Mesendoderm (in vitro differentiated cells): Measurements from ENCODE around the gene RNF11.

Source experiments
- DNase-seq: peaks from one replicate; pipeline ENCODE4 v3.0.0; 2013
- H2AK5ac ChIP-seq: 2 replicates; pipeline ENCODE4 v1.6.1; 2013; ENCODE audit warnings: low read length, inconsistent platforms
- H2BK120ac ChIP-seq: 2 replicates; pipeline ENCODE4 v1.6.1; 2013; ENCODE audit warnings: low read depth, mild to moderate bottlenecking, low read length, moderate library complexity, mixed read lengths
- H2BK15ac ChIP-seq: replicated peaks from 2 replicates; pipeline ENCODE4 v1.6.1; 2013; ENCODE audit warnings: low read depth, mild to moderate bottlenecking, moderate library complexity
- H2BK5ac ChIP-seq: 2 replicates; pipeline ENCODE4 v1.6.1; 2013; ENCODE audit warnings: low read length, inconsistent platforms
- H3K18ac ChIP-seq: 2 replicates; pipeline ENCODE4 v1.6.1; 2013; ENCODE audit warnings: mild to moderate bottlenecking, low read length, mixed read lengths
- H3K23ac ChIP-seq: one replicate; pipeline ENCODE4 v1.6.1; 2013; ENCODE audit warnings: low read length
- H3K27ac ChIP-seq: 2 replicates; pipeline ENCODE4 v1.5.1; 2013; ENCODE audit warnings: low read depth, mild to moderate bottlenecking, inconsistent platforms, low read length, moderate library complexity
- H3K27me3 ChIP-seq: 2 replicates; pipeline ENCODE4 v1.6.1; 2013; ENCODE audit warnings: low read length, control low read depth, mild to moderate bottlenecking, inconsistent platforms; ENCODE audit not compliant: insufficient read depth, poor library complexity
- H3K36me3 ChIP-seq: 2 replicates; pipeline ENCODE4 v1.6.1; 2013; ENCODE audit warnings: low read length, inconsistent platforms; ENCODE audit not compliant: control insufficient read depth, insufficient read depth
- H3K4ac ChIP-seq: one replicate; pipeline ENCODE4 v1.6.1; 2013; ENCODE audit warnings: low read depth, mild to moderate bottlenecking, low read length, moderate library complexity
- H3K4me1 ChIP-seq: 2 replicates; pipeline ENCODE4 v1.6.1; 2013; ENCODE audit warnings: low read depth, low read length, inconsistent platforms; ENCODE audit not compliant: control insufficient read depth
- H3K4me2 ChIP-seq: 2 replicates; pipeline ENCODE4 v1.6.1; 2013; ENCODE audit warnings: low read length
- H3K4me3 ChIP-seq: 2 replicates; pipeline ENCODE4 v1.5.1; 2013; ENCODE audit warnings: mild to moderate bottlenecking, low read length
- H3K56ac ChIP-seq: one replicate; pipeline ENCODE4 v1.6.1; 2013; ENCODE audit warnings: low read length
- H3K79me1 ChIP-seq: 2 replicates; pipeline ENCODE4 v1.6.1; 2013; ENCODE audit warnings: low read length, inconsistent platforms
- H3K79me2 ChIP-seq: 2 replicates; pipeline ENCODE4 v1.6.1; 2013; ENCODE audit warnings: mild to moderate bottlenecking, low read length; ENCODE audit not compliant: control insufficient read depth, insufficient read depth
- H3K9ac ChIP-seq: 2 replicates; pipeline ENCODE4 v1.6.1; 2013; ENCODE audit warnings: low read length, inconsistent platforms
- H4K5ac ChIP-seq: one replicate; pipeline ENCODE4 v1.6.1; 2013; ENCODE audit warnings: low read length
- H4K8ac ChIP-seq: one replicate; pipeline ENCODE4 v1.6.1; 2013; ENCODE audit warnings: low read depth, mild to moderate bottlenecking, control low read depth, low read length, moderate library complexity
- WGBS: extraction: QIAGEN DNeasy Blood & Tissue Kit; methylation state at CpG from one replicate; pipeline ENCODE4 v1.1.7; 2013; ENCODE audit warnings: low lambda C conversion rate, missing lambda C conversion rate; ENCODE audit not compliant: insufficient coverage; ENCODE audit errors: extremely low coverage; 5-methylcytosine and 5-hydroxymethylcytosine counted together

RNF11 gene

GRCh38 chr1:51252366-51252765 is 16.3 kb downstream of the RNF11 start:
- H3K4me1 ChIP-seq, result no peaks in the 10 kb centered on the region
- no peak overlapping the region for H3K23ac ChIP-seq
- peaks cover 13% of the 10 kb centered on the region for H3K79me1 ChIP-seq
- no peak overlapping the region for H3K4me3 ChIP-seq
- H2BK15ac ChIP-seq, result no peak overlapping the region
- no peak overlapping the region for H3K27ac ChIP-seq
- H2AK5ac ChIP-seq, result no peak overlapping the region
- no CpG with 5 or more reads among the region's 6 CpGs for WGBS
- peaks cover 37% of the 10 kb centered on the region for H3K79me2 ChIP-seq
- H4K5ac ChIP-seq, result no peak overlapping the region
- no peaks in the 10 kb centered on the region for H3K27me3 ChIP-seq
- no peak overlapping the region for H3K56ac ChIP-seq
- no peaks in the 10 kb centered on the region for H3K36me3 ChIP-seq
- H3K18ac ChIP-seq, result no peak overlapping the region
- H3K9ac ChIP-seq, result no peak overlapping the region
- no peak overlapping the region for H2BK5ac ChIP-seq
- DNase-seq, result no peak
- H2BK120ac ChIP-seq, result no peak overlapping the region
- no peak overlapping the region for H3K4ac ChIP-seq
- H3K4me2 ChIP-seq, result no peak overlapping the region
- H4K8ac ChIP-seq, result no peak overlapping the region

- no peak overlapping the region for H4K8ac ChIP-seq
- no peak overlapping the region for H3K56ac ChIP-seq
- no peak overlapping the region for H2AK5ac ChIP-seq
- no peak overlapping the region for H3K9ac ChIP-seq
- no peak overlapping the region for H3K23ac ChIP-seq
- H3K4me3 ChIP-seq, result no peak overlapping the region
- no peak overlapping the region for H3K27ac ChIP-seq
- no peaks in the 10 kb centered on the region for H3K27me3 ChIP-seq
- no peaks in the 10 kb centered on the region for H3K36me3 ChIP-seq
- H2BK15ac ChIP-seq, result no peak overlapping the region
- no peak overlapping the region for H4K5ac ChIP-seq
- H3K4ac ChIP-seq, result no peak overlapping the region
- H3K4me1 ChIP-seq, result no peaks in the 10 kb centered on the region
- H3K79me1 ChIP-seq, result peaks cover 10% of the 10 kb centered on the region
- H3K4me2 ChIP-seq, result no peak overlapping the region
- H3K18ac ChIP-seq, result no peak overlapping the region
- H2BK120ac ChIP-seq, result no peak overlapping the region
- H3K79me2 ChIP-seq, result peaks cover 34% of the 10 kb centered on the region
- no peak for DNase-seq
- no peak overlapping the region for H2BK5ac ChIP-seq
- no CpG with 5 or more reads among the region's 5 CpGs for WGBS
These were observed 17.6 kb downstream of the RNF11 start for GRCh38 chr1:51253691-51254090.

- no peak for DNase-seq
- no peak overlapping the region for H3K18ac ChIP-seq
- no peak overlapping the region for H3K4me3 ChIP-seq
- no peak overlapping the region for H3K9ac ChIP-seq
- H2BK5ac ChIP-seq, result no peak overlapping the region
- no peak overlapping the region for H3K4me2 ChIP-seq
- H3K4me1 ChIP-seq, result no peaks in the 10 kb centered on the region
- no peak overlapping the region for H3K4ac ChIP-seq
- H4K5ac ChIP-seq, result no peak overlapping the region
- no peak overlapping the region for H3K23ac ChIP-seq
- H2BK15ac ChIP-seq, result no peak overlapping the region
- H3K27ac ChIP-seq, result no peak overlapping the region
- H3K27me3 ChIP-seq, result no peaks in the 10 kb centered on the region
- WGBS, result no CpG with 5 or more reads among the region's 3 CpGs
- no peaks in the 10 kb centered on the region for H3K36me3 ChIP-seq
- H3K56ac ChIP-seq, result no peak overlapping the region
- no peak overlapping the region for H2AK5ac ChIP-seq
- H4K8ac ChIP-seq, result no peak overlapping the region
- H2BK120ac ChIP-seq, result no peak overlapping the region
- H3K79me1 ChIP-seq, result peaks cover 8% of the 10 kb centered on the region
- H3K79me2 ChIP-seq, result peaks cover 28% of the 10 kb centered on the region
These were observed 19.3 kb downstream of the RNF11 start for GRCh38 chr1:51255331-51255730.

- Histone ChIP-seq H3K79me1 (peaks cover 8% of the 10 kb centered on the region), H2BK15ac (no peak overlapping the region), H2BK120ac (no peak overlapping the region), H3K56ac (no peak overlapping the region), H3K9ac (no peak overlapping the region), H2AK5ac (no peak overlapping the region), H2BK5ac (no peak overlapping the region), H3K36me3 (no peaks in the 10 kb centered on the region), H4K5ac (no peak overlapping the region), H4K8ac (no peak overlapping the region), H3K4me3 (no peak overlapping the region), H3K4ac (no peak overlapping the region), H3K4me1 (no peaks in the 10 kb centered on the region), H3K18ac (no peak overlapping the region), H3K4me2 (no peak overlapping the region), H3K79me2 (peaks cover 15% of the 10 kb centered on the region), H3K27ac (no peak overlapping the region), H3K27me3 (no peaks in the 10 kb centered on the region), H3K23ac (no peak overlapping the region)
- no peak for DNase-seq
- WGBS, result no CpG with 5 or more reads among the region's 4 CpGs
These were observed 27.2 kb downstream of the RNF11 start for GRCh38 chr1:51263147-51263877.

- no peak overlapping the region for H3K4me2 ChIP-seq
- peak overlapping the region; percentile 29 for H3K23ac ChIP-seq
- peak; percentile 21 for DNase-seq
- no peak overlapping the region for H3K56ac ChIP-seq
- no peaks in the 10 kb centered on the region for H3K27me3 ChIP-seq
- peaks cover 13% of the 10 kb centered on the region for H3K79me2 ChIP-seq
- no peak overlapping the region for H3K27ac ChIP-seq
- H2BK15ac ChIP-seq, result no peak overlapping the region
- no peak overlapping the region for H3K9ac ChIP-seq
- no peak overlapping the region for H3K4ac ChIP-seq
- H2BK5ac ChIP-seq, result no peak overlapping the region
- no peak overlapping the region for H4K5ac ChIP-seq
- no peak overlapping the region for H3K18ac ChIP-seq
- no peaks in the 10 kb centered on the region for H3K4me1 ChIP-seq
- H4K8ac ChIP-seq, result no peak overlapping the region
- H2AK5ac ChIP-seq, result no peak overlapping the region
- H3K36me3 ChIP-seq, result no peaks in the 10 kb centered on the region
- H2BK120ac ChIP-seq, result no peak overlapping the region
- no peak overlapping the region for H3K4me3 ChIP-seq
- no CpG with 5 or more reads among the region's 3 CpGs for WGBS
- peaks cover 11% of the 10 kb centered on the region for H3K79me1 ChIP-seq
These were observed 28.4 kb downstream of the RNF11 start for GRCh38 chr1:51264451-51264850.

GRCh38 chr1:51265618-51266017 is 29.5 kb downstream of the RNF11 start:
- WGBS, result no CpG with 5 or more reads among the region's 4 CpGs
- Histone ChIP-seq H3K79me2 (peaks cover 11% of the 10 kb centered on the region), H3K27ac (no peak overlapping the region), H2BK15ac (no peak overlapping the region), H3K4me1 (no peaks in the 10 kb centered on the region), H2BK5ac (no peak overlapping the region), H3K4ac (no peak overlapping the region), H2BK120ac (no peak overlapping the region), H3K4me2 (no peak overlapping the region), H4K8ac (no peak overlapping the region), H3K27me3 (no peaks in the 10 kb centered on the region), H3K4me3 (no peak overlapping the region), H3K18ac (no peak overlapping the region), H3K56ac (no peak overlapping the region), H3K79me1 (peaks cover 11% of the 10 kb centered on the region), H2AK5ac (no peak overlapping the region), H3K23ac (no peak overlapping the region), H3K36me3 (no peaks in the 10 kb centered on the region), H4K5ac (no peak overlapping the region), H3K9ac (no peak overlapping the region)
- peak; percentile 33 for DNase-seq
